ENCODE results near the gene AIG1. TPM values are rescaled to one million over a fixed set of nuclear protein-coding genes. Genes with fewer than 3 reads are reported as not detected.

AIG1 gene
- total RNA-seq, 1 experiment from 2014 or later: 51.1 TPM

DNA sequence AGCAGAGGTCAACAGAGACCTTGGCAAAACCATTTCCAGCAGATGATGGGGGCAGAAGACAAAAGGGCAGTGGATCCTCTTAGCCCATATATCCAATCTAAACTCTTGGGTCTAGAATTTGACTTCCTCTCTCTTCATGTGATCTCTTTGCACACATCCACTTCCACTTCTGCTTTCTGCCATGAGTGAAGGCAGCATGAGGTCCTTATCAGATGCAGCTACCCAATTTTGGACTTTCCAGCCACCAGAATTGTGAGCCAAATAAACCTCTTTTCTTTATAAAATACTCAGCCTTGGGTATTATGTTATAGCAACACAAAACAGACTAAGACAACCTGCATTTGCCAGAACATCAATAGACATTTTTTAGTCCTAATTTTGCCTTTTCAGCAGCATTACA, 198.3 kb downstream of the AIG1 start:
- DNase-seq (ENCODE audit: low read depth, low spot score) (no peak), ATAC-seq (no peak)
- no peaks in the 10 kb centered on the region for H3K27me3 ChIP-seq (ENCODE audit: insufficient read depth, low read length)
- no peak overlapping the region for H3K27ac ChIP-seq (ENCODE audit: low read depth, low read length)
- H3K79me2 ChIP-seq (ENCODE audit: insufficient read depth, low read length): no peaks in the 10 kb centered on the region
- ChIA-PET POLR2A (no interaction called here), CTCF (no interaction called here), RAD21 (ENCODE audit: low non-redundant PET in 1 of 2, low total read pairs in 2 of 2, uncharacterized antibody in 2 of 2, unreplicated experiment in 2 of 2) (no interaction called here)
- H3K4me3 ChIP-seq (replicated peaks in 1 of 2; ENCODE audit: low read depth in 1 of 2, low read length in 2 of 2): no peak overlapping the region
- H3K9me3 ChIP-seq (ENCODE audit: control insufficient read depth in 1 of 2, insufficient read depth in 1 of 2, low read depth in 1 of 2, low read length in 2 of 2): no peaks in the 10 kb centered on the region
- no peak for TF ChIP-seq RAD21 (IDR thresholded peaks at IDR 0.05; ENCODE audit: low read depth)
- TF ChIP-seq CTCF (IDR thresholded peaks at IDR 0.05 in 2 of 3, conservative IDR thresholded peaks at IDR 0.05 in 1 of 3; ENCODE audit: borderline replicate concordance in 1 of 3, insufficient read depth in 1 of 3, low read depth in 2 of 3, low read length in 2 of 3): no peak
- no peak for TF ChIP-seq SP1 (IDR thresholded peaks at IDR 0.05; ENCODE audit: low read depth)
- TF ChIP-seq ZFX (IDR thresholded peaks at IDR 0.05): no peak
- TF ChIP-seq JUND (IDR thresholded peaks at IDR 0.05): no peak
- no peak for TF ChIP-seq EZH2 (IDR thresholded peaks at IDR 0.05)
- TF ChIP-seq CBX3 (IDR thresholded peaks at IDR 0.05; ENCODE audit: low read depth): no peak
- TF ChIP-seq ATF3 (IDR thresholded peaks at IDR 0.05): no peak
- TF ChIP-seq, protein P1, sequence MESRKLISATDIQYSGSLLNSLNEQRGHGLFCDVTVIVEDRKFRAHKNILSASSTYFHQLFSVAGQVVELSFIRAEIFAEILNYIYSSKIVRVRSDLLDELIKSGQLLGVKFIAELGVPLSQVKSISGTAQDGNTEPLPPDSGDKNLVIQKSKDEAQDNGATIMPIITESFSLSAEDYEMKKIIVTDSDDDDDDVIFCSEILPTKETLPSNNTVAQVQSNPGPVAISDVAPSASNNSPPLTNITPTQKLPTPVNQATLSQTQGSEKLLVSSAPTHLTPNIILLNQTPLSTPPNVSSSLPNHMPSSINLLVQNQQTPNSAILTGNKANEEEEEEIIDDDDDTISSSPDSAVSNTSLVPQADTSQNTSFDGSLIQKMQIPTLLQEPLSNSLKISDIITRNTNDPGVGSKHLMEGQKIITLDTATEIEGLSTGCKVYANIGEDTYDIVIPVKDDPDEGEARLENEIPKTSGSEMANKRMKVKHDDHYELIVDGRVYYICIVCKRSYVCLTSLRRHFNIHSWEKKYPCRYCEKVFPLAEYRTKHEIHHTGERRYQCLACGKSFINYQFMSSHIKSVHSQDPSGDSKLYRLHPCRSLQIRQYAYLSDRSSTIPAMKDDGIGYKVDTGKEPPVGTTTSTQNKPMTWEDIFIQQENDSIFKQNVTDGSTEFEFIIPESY (IDR thresholded peaks at IDR 0.05; ENCODE audit: extremely low read depth, insufficient replicate concordance, low read length): no peak
- TF ChIP-seq EZH2phosphoT487 (IDR thresholded peaks at IDR 0.05; ENCODE audit: borderline replicate concordance): no peak
- no peak for TF ChIP-seq POLR2AphosphoS5 (IDR thresholded peaks at IDR 0.05; ENCODE audit: low read depth, low read length)
- TF ChIP-seq CEBPB (IDR thresholded peaks at IDR 0.05; ENCODE audit: low read depth): no peak
- TF ChIP-seq, protein P2, sequence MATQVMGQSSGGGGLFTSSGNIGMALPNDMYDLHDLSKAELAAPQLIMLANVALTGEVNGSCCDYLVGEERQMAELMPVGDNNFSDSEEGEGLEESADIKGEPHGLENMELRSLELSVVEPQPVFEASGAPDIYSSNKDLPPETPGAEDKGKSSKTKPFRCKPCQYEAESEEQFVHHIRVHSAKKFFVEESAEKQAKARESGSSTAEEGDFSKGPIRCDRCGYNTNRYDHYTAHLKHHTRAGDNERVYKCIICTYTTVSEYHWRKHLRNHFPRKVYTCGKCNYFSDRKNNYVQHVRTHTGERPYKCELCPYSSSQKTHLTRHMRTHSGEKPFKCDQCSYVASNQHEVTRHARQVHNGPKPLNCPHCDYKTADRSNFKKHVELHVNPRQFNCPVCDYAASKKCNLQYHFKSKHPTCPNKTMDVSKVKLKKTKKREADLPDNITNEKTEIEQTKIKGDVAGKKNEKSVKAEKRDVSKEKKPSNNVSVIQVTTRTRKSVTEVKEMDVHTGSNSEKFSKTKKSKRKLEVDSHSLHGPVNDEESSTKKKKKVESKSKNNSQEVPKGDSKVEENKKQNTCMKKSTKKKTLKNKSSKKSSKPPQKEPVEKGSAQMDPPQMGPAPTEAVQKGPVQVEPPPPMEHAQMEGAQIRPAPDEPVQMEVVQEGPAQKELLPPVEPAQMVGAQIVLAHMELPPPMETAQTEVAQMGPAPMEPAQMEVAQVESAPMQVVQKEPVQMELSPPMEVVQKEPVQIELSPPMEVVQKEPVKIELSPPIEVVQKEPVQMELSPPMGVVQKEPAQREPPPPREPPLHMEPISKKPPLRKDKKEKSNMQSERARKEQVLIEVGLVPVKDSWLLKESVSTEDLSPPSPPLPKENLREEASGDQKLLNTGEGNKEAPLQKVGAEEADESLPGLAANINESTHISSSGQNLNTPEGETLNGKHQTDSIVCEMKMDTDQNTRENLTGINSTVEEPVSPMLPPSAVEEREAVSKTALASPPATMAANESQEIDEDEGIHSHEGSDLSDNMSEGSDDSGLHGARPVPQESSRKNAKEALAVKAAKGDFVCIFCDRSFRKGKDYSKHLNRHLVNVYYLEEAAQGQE (IDR thresholded peaks at IDR 0.05; ENCODE audit: low read depth): no peak
- no peak for TF ChIP-seq TCF7L2 (IDR thresholded peaks at IDR 0.05; ENCODE audit: borderline replicate concordance, extremely low read depth, insufficient read depth, insufficient read length)
- no peak for TF ChIP-seq SIN3A (IDR thresholded peaks at IDR 0.05; ENCODE audit: low read depth)
- no peak for TF ChIP-seq ZNF274 (IDR thresholded peaks at IDR 0.05; ENCODE audit: low read depth, low read length)
- no peak for TF ChIP-seq MAX (IDR thresholded peaks at IDR 0.05)
- TF ChIP-seq ELF1 (IDR thresholded peaks at IDR 0.05; ENCODE audit: borderline replicate concordance, low read depth): no peak
- no peak for TF ChIP-seq POLR2A (IDR thresholded peaks at IDR 0.05; ENCODE audit: borderline replicate concordance, extremely low read depth, insufficient read depth, insufficient read length)
- TF ChIP-seq SRF (IDR thresholded peaks at IDR 0.05; ENCODE audit: low read depth): no peak
- no peaks in the 10 kb centered on the region for H4K20me1 ChIP-seq (ENCODE audit: insufficient read depth)
- no peak overlapping the region for H3K9ac ChIP-seq (ENCODE audit: low read length)
- H3K36me3 ChIP-seq (ENCODE audit: control insufficient read depth in 1 of 2, insufficient read depth in 2 of 2, low read length in 2 of 2): no peaks in the 10 kb centered on the region
- H2AFZ ChIP-seq (ENCODE audit: low read depth, low read length, poor library complexity, severe bottlenecking): no peak overlapping the region
- H3K4me2 ChIP-seq (ENCODE audit: low read length): no peak overlapping the region
- no peaks in the 10 kb centered on the region for H3K4me1 ChIP-seq (ENCODE audit: control insufficient read depth in 1 of 2, insufficient read depth in 2 of 2, low read length in 2 of 2)
- no peaks in the 10 kb centered on the region for H3K9me2 ChIP-seq (ENCODE audit: insufficient read depth)
- BruUV-seq (replicated peaks): no TSS peak
- intact Hi-C loops (cut with micrococcal nuclease): no loop called here
